B cell (primary cell): ENCODE measurements around the gene FBLN5. TPM values are rescaled to one million over a fixed set of nuclear protein-coding genes. Genes with fewer than 3 reads are reported as not detected.

Source experiments
- ATAC-seq: fragments of 200-7000 bp; cut with Tn5 transposase; one replicate; pipeline ENCODE4 v1.10.0; 2021; ENCODE audit warnings: low read depth, mild to moderate bottlenecking, moderate number of reproducible peaks, moderate library complexity
- CTCF ChIA-PET: fragments of 350-600 bp; sonication (Branson Sonifier 250); formaldehyde crosslinking; loops from one replicate; lab custom pipeline; 2021; ENCODE audit warnings: antibody characterized with exemption, inconsistent platforms; lab: Charles Lee
- POLR2A ChIA-PET: fragments of 350-600 bp; sonication (Branson Sonifier 250); formaldehyde crosslinking; loops from one replicate; lab custom pipeline; 2021; ENCODE audit warnings: antibody characterized with exemption; lab: Charles Lee
- DNase-seq: peaks from one replicate; pipeline ENCODE4 v3.0.0; 2013
- H2AFZ ChIP-seq: 2 replicates; pipeline ENCODE4 v1.6.1; 2012; ENCODE audit warnings: mild to moderate bottlenecking, low read depth, low read length; ENCODE audit not compliant: insufficient read depth, poor library complexity, severe bottlenecking
- H3K27ac ChIP-seq, 2 donors: 1 replicate in 1 of 2; 2 replicates in 1 of 2; pipeline ENCODE4 v1.5.1; 2012 to 2013; ENCODE audit warnings: low read length in 2 of 2, mild to moderate bottlenecking in 2 of 2, moderate library complexity in 1 of 2
- H3K27me3 ChIP-seq, 4 experiments: fragments of 200-600 bp in 1 of 4; sonication (generic) in 1 of 4; replicated peaks in 1 of 4; 1 replicate in 2 of 4; 2 replicates in 2 of 4; pipeline versions ENCODE4 v1.6.1 to v1.7.0; 2013 to 2016; ENCODE audit warnings: low read length in 3 of 4, mild to moderate bottlenecking in 2 of 4, mixed read lengths in 1 of 4, moderate library complexity in 1 of 4; ENCODE audit not compliant: insufficient read depth in 4 of 4, control insufficient read depth in 3 of 4; ENCODE audit errors: control extremely low read depth in 1 of 4
- H3K36me3 ChIP-seq, 2 experiments: replicated peaks in 1 of 2; 1 replicate in 1 of 2; 2 replicates in 1 of 2; pipeline versions ENCODE4 v1.6.1 to v1.7.1; 2013; ENCODE audit warnings: low read length in 1 of 2; ENCODE audit not compliant: insufficient read depth in 2 of 2, control insufficient read depth in 1 of 2; ENCODE audit errors: control extremely low read depth in 1 of 2, extremely low read depth in 1 of 2
- H3K4me1 ChIP-seq, 2 donors: fragments of 200-600 bp in 1 of 2; sonication (generic) in 1 of 2; 1 replicate in 1 of 2; 2 replicates in 1 of 2; pipeline versions ENCODE4 v1.5.1 to v1.6.1; 2013 to 2017; ENCODE audit warnings: low read length in 2 of 2; ENCODE audit not compliant: control insufficient read depth in 2 of 2, insufficient read depth in 2 of 2
- H3K4me2 ChIP-seq: replicated peaks from 2 replicates; pipeline ENCODE3; 2012; ENCODE audit warnings: mild to moderate bottlenecking, low read depth, low read length; ENCODE audit not compliant: poor library complexity, severe bottlenecking
- H3K4me3 ChIP-seq, 5 experiments: fragments of 200-600 bp in 1 of 5; sonication (generic) in 1 of 5; 1 replicate in 3 of 5; 2 replicates in 2 of 5; pipeline versions ENCODE4 v1.5.1 to v1.7.0; 2011 to 2016; ENCODE audit warnings: low read length in 4 of 5, mild to moderate bottlenecking in 4 of 5, low read depth in 2 of 5, control low read depth in 1 of 5, moderate library complexity in 1 of 5; ENCODE audit not compliant: insufficient read depth in 1 of 5; ENCODE audit errors: control extremely low read depth in 1 of 5, extremely low read depth in 1 of 5
- H3K79me2 ChIP-seq: fragments of 200-600 bp; sonication (generic); one replicate; pipeline ENCODE4 v1.6.0; 2016; ENCODE audit warnings: low read length; ENCODE audit not compliant: control insufficient read depth, insufficient read depth
- H3K9ac ChIP-seq: fragments of 200-600 bp; sonication (generic); 2 replicates; pipeline ENCODE4 v1.6.1; 2017; ENCODE audit warnings: mild to moderate bottlenecking, low read length, moderate library complexity
- H3K9me3 ChIP-seq, 3 donors: one replicate each; pipeline versions ENCODE4 v1.6.1 to v1.7.1; 2013; ENCODE audit warnings: low read length in 2 of 3; ENCODE audit not compliant: control insufficient read depth in 2 of 3, insufficient read depth in 1 of 3; ENCODE audit errors: control extremely low read depth in 1 of 3
- H4K20me1 ChIP-seq: 2 replicates; pipeline ENCODE4 v1.6.0; 2012; ENCODE audit warnings: mild to moderate bottlenecking, low read length; ENCODE audit not compliant: insufficient read depth, control insufficient read depth, poor library complexity, severe bottlenecking
- H3K27ac Mint-ChIP-seq: one replicate; pipeline ENCODE4 v1.8.0; 2021; ENCODE audit warnings: mixed read lengths
- H3K27me3 Mint-ChIP-seq: one replicate; pipeline ENCODE4 v1.8.0; 2021; ENCODE audit warnings: mixed read lengths
- H3K4me1 Mint-ChIP-seq: one replicate; pipeline ENCODE4 v1.8.0; 2021; ENCODE audit warnings: mixed read lengths
- H3K4me3 Mint-ChIP-seq: one replicate; pipeline ENCODE4 v1.8.0; 2021; ENCODE audit warnings: mixed read lengths
- H3K9me3 Mint-ChIP-seq: one replicate; pipeline ENCODE4 v1.8.0; 2022; ENCODE audit warnings: mixed read lengths; ENCODE audit not compliant: insufficient read depth
- EZH2 ChIP-seq: IDR thresholded peaks from 2 replicates; pipeline ENCODE4 v1.6.1; 2012; ENCODE audit warnings: borderline replicate concordance, low read depth, mild to moderate bottlenecking, moderate library complexity, low read length; ENCODE audit not compliant: insufficient read depth, poor library complexity, severe bottlenecking
- WGBS: methylation state at CpG from one replicate; pipeline ENCODE4 v1.1.5; 2013; ENCODE audit warnings: missing lambda C conversion rate; ENCODE audit not compliant: insufficient coverage; 5-methylcytosine and 5-hydroxymethylcytosine counted together
- intact Hi-C: fragments of 100-400 bp; cut with micrococcal nuclease; formaldehyde crosslinking; loops from one replicate; pipeline ENCODE4 v1.10.0; 2022
- polyA plus RNA-seq: library from polyadenylated mRNA; depleted of rRNA; stranded (reverse); fragments of >200 nt; gene quantifications from 2 replicates; pipeline ENCODE4 v1.2.3, GENCODE V29; 2012
- total RNA-seq, 2 donors: library from RNA; stranded (reverse); fragments of 120-200 nt in 1 of 2; gene quantifications; 1 replicate in 1 of 2; 2 replicates in 1 of 2; pipeline versions ENCODE4 v1.2.3 to v1.2.4, GENCODE V29; 2013 to 2022
- TF ChIP-seq, protein P1 (sequence below): fragments of 200-600 bp; IDR thresholded peaks from one replicate; pipeline ENCODE4 v1.8.0; 2022; ENCODE audit warnings: antibody characterized with exemption, mild to moderate bottlenecking

Gene FBLN5
- total and polyA plus RNA-seq, 2 donors (not counting 1 experiment from before 2014, with no cell fraction given) = 0.31 to 0.37 TPM

DNA sequence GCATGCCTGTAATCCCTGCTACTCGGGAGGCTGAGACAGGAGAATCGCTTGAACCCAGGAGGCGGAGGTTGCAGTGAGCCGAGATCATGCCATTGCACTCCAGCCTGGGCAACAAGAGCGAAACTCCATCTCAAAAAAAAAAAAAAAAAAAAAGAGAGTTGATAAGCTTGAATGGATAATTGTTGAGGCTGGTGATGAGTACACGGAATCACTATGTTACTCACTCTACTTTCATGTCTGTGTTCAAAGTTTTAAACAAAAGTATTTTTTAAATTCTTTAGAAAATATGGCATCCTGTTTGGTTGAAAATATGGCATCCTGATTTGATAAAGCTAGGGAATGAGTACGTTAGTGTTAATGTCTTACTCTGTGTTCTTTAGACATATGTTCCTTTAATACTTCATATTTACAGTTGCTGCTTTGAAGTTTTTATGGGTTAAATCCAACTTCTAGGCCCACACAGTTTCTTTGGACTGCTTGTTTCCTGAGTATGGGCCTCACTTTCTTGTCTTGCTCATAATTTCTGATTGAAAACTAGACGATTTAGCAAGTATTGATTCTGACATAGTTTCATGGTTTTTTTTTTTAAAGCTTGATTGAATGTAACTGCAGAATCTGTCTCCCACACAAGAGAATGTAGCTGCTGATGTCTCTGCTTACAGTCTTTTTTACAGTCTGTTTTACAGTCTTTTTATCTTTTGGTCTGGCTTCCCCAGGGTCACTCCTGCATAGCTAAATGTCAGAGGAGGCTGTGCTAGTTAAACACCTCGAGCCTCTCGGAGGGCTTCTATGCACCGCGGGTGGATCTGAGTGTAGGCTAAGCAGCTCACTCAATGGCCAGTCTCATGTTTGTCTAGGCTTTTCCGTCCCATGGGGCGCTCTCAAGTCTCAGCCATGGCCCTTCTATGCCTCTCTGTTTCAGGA, 14.1 kb upstream of the FBLN5 start:
- H3K4me3 ChIP-seq = no peak overlapping the region
- no peaks in the 10 kb centered on the region for H3K27me3 ChIP-seq
- DNase-seq = no peak
- ChIA-PET CTCF (interaction anchor here (1.5 kb wide), 1 partner anchor 35 kb away, joined by 7 read pairs; no protein-coding TSS in a partner anchor), POLR2A (no interaction called here)
- ATAC-seq = no peak
- no peak overlapping the region for H3K27ac ChIP-seq
- no peak overlapping the region for H3K9ac ChIP-seq
- no peaks in the 10 kb centered on the region for H3K36me3 ChIP-seq
- H3K4me2 ChIP-seq = no peak overlapping the region
- 91% methylated on average over 7 of the region's 14 CpGs for WGBS
- TF ChIP-seq EZH2 = no peak
- TF ChIP-seq, protein P1, sequence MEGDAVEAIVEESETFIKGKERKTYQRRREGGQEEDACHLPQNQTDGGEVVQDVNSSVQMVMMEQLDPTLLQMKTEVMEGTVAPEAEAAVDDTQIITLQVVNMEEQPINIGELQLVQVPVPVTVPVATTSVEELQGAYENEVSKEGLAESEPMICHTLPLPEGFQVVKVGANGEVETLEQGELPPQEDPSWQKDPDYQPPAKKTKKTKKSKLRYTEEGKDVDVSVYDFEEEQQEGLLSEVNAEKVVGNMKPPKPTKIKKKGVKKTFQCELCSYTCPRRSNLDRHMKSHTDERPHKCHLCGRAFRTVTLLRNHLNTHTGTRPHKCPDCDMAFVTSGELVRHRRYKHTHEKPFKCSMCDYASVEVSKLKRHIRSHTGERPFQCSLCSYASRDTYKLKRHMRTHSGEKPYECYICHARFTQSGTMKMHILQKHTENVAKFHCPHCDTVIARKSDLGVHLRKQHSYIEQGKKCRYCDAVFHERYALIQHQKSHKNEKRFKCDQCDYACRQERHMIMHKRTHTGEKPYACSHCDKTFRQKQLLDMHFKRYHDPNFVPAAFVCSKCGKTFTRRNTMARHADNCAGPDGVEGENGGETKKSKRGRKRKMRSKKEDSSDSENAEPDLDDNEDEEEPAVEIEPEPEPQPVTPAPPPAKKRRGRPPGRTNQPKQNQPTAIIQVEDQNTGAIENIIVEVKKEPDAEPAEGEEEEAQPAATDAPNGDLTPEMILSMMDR = no peak
- H3K4me1 ChIP-seq = no peaks in the 10 kb centered on the region
- no peaks in the 10 kb centered on the region for H3K79me2 ChIP-seq
- no peak overlapping the region for H2AFZ ChIP-seq
- H3K27me3 Mint-ChIP-seq = peaks cover 10% of the 10 kb centered on the region
- no peaks in the 10 kb centered on the region for H3K9me3 Mint-ChIP-seq
- intact Hi-C loops = no loop called here
- H3K4me3 Mint-ChIP-seq = no peak overlapping the region
- H3K9me3 ChIP-seq = no peaks in the 10 kb centered on the region
- H3K27ac Mint-ChIP-seq = no peak overlapping the region
- no peaks in the 10 kb centered on the region for H4K20me1 ChIP-seq
- H3K4me1 Mint-ChIP-seq = no peaks in the 10 kb centered on the region

DNA sequence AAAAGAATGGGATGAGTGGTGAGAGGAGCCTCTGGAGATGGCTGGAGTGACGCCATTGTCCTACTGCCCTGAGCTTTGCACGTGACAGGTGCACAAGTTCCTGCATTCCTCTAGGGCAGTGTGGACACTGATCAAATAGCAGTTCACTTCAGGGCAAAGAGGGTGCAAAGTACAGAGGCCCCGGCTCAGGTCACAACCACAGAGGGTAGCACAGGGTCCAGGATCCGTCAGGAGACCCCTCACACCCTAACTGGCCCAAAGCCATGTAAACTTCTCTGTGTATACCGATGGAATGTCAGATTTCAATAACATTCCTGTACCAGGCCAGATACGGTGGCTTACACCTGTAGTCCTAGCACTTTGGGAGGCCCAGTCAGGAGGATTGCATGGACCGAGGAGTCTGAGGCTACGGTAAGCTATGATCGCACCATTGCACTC, 10.4 kb upstream of the FBLN5 start:
- H3K27me3 Mint-ChIP-seq = peaks cover 21% of the 10 kb centered on the region
- intact Hi-C loops = no loop called here

More for the DNA sequence above, 10.4 kb upstream of the FBLN5 start:
- Mint-ChIP-seq H3K9me3 (no peaks in the 10 kb centered on the region), H3K27ac (no peak overlapping the region), H3K4me3 (no peak overlapping the region), H3K4me1 (no peaks in the 10 kb centered on the region)
- ChIA-PET POLR2A (no interaction called here), CTCF (no interaction called here)
- H3K9ac ChIP-seq = no peak overlapping the region
- no peak overlapping the region for H3K4me3 ChIP-seq
- H3K9me3 ChIP-seq = no peaks in the 10 kb centered on the region
- H3K4me1 ChIP-seq = no peaks in the 10 kb centered on the region
- no peaks in the 10 kb centered on the region for H4K20me1 ChIP-seq
- no peak overlapping the region for H2AFZ ChIP-seq
- no peaks in the 10 kb centered on the region for H3K79me2 ChIP-seq
- H3K4me2 ChIP-seq = no peak overlapping the region
- no peak for DNase-seq
- TF ChIP-seq EZH2 = no peak
- TF ChIP-seq, protein P1 = no peak
- H3K27ac ChIP-seq = no peak overlapping the region
- H3K27me3 ChIP-seq = peaks cover 0 to 2% (median 0%) of the 10 kb centered on the region in 4 experiments
- 93% methylated on average over 8 of the region's 9 CpGs for WGBS
- no peaks in the 10 kb centered on the region for H3K36me3 ChIP-seq
- no peak for ATAC-seq
